Trophoblast cell (in vitro differentiated cells and primary cell): ENCODE data around the gene AQP12A.

Experiments
- DNase-seq, 2 donors: peaks; one replicate each; pipeline ENCODE4 v3.0.0-alpha.2; 2016
- H2AFZ ChIP-seq: 2 replicates; pipeline ENCODE4 v1.6.1; 2013; ENCODE audit warnings: low read length, moderate library complexity, mild to moderate bottlenecking; ENCODE audit not compliant: insufficient read depth, poor library complexity
- H2AK5ac ChIP-seq: 2 replicates; pipeline ENCODE4 v1.6.1; 2013; ENCODE audit warnings: mild to moderate bottlenecking, low read length
- H2BK120ac ChIP-seq: 2 replicates; pipeline ENCODE4 v1.6.1; 2013; ENCODE audit warnings: low read length, mild to moderate bottlenecking, moderate library complexity; ENCODE audit not compliant: insufficient read depth, poor library complexity
- H2BK12ac ChIP-seq: 2 replicates; pipeline ENCODE4 v1.6.1; 2013; ENCODE audit warnings: mild to moderate bottlenecking, low read length, moderate library complexity
- H2BK5ac ChIP-seq: 2 replicates; pipeline ENCODE4 v1.6.1; 2013; ENCODE audit warnings: low read length, low read depth, moderate library complexity, mild to moderate bottlenecking; ENCODE audit not compliant: poor library complexity
- H3K14ac ChIP-seq: 2 replicates; pipeline ENCODE4 v1.6.1; 2013; ENCODE audit warnings: mild to moderate bottlenecking, low read length
- H3K18ac ChIP-seq: 2 replicates; pipeline ENCODE4 v1.6.1; 2013; ENCODE audit warnings: mild to moderate bottlenecking, low read length
- H3K23ac ChIP-seq: 2 replicates; pipeline ENCODE4 v1.6.1; 2013; ENCODE audit warnings: low read length
- H3K27ac ChIP-seq: 2 replicates; pipeline ENCODE4 v1.5.1; 2013; ENCODE audit warnings: low read depth, mild to moderate bottlenecking, inconsistent platforms, low read length, moderate library complexity
- H3K27me3 ChIP-seq: 2 replicates; pipeline ENCODE4 v1.6.1; 2013; ENCODE audit warnings: inconsistent platforms, mild to moderate bottlenecking, low read length, moderate library complexity; ENCODE audit not compliant: insufficient read depth
- H3K36me3 ChIP-seq, 2 experiments: 1 replicate in 1 of 2; 2 replicates in 1 of 2; pipeline ENCODE4 v1.6.1; 2013; ENCODE audit warnings: low read length in 2 of 2, mild to moderate bottlenecking in 2 of 2, moderate library complexity in 1 of 2; ENCODE audit not compliant: insufficient read depth in 2 of 2, control insufficient read depth in 1 of 2
- H3K4ac ChIP-seq: 2 replicates; pipeline ENCODE4 v1.6.1; 2013; ENCODE audit warnings: low read depth, mild to moderate bottlenecking, low read length, moderate library complexity
- H3K4me1 ChIP-seq, 2 experiments: 1 replicate in 1 of 2; 2 replicates in 1 of 2; pipeline ENCODE4 v1.6.1; 2013; ENCODE audit warnings: low read length in 2 of 2, mild to moderate bottlenecking in 2 of 2, moderate library complexity in 1 of 2; ENCODE audit not compliant: insufficient read depth in 2 of 2, control insufficient read depth in 1 of 2
- H3K4me2 ChIP-seq: 2 replicates; pipeline ENCODE4 v1.6.1; 2013; ENCODE audit warnings: inconsistent platforms, mild to moderate bottlenecking, low read length, moderate library complexity
- H3K4me3 ChIP-seq: 2 replicates; pipeline ENCODE4 v1.5.1; 2013; ENCODE audit warnings: mild to moderate bottlenecking, low read depth, low read length, inconsistent platforms
- H3K79me1 ChIP-seq: one replicate; pipeline ENCODE4 v1.6.1; 2013; ENCODE audit warnings: low read length
- H3K79me2 ChIP-seq: 2 replicates; pipeline ENCODE4 v1.6.1; 2013; ENCODE audit warnings: low read length, mild to moderate bottlenecking; ENCODE audit not compliant: control insufficient read depth, insufficient read depth, poor library complexity
- H3K9ac ChIP-seq: 2 replicates; pipeline ENCODE4 v1.6.1; 2013; ENCODE audit warnings: mild to moderate bottlenecking, low read length
- H3K9me3 ChIP-seq: 2 replicates; pipeline ENCODE4 v1.6.1; 2013; ENCODE audit warnings: low read depth, mild to moderate bottlenecking, control low read depth, inconsistent platforms, low read length; ENCODE audit not compliant: insufficient read depth
- H4K12ac ChIP-seq: 2 replicates; pipeline ENCODE4 v1.6.1; 2013; ENCODE audit warnings: low read depth, mild to moderate bottlenecking, low read length, moderate library complexity
- H4K8ac ChIP-seq: 2 replicates; pipeline ENCODE4 v1.6.1; 2013; ENCODE audit warnings: low read depth, mild to moderate bottlenecking, low read length, moderate library complexity
- H4K91ac ChIP-seq: one replicate; pipeline ENCODE4 v1.6.1; 2013; ENCODE audit warnings: low read depth, mild to moderate bottlenecking, low read length, moderate library complexity
- WGBS: extraction: QIAGEN DNeasy Blood & Tissue Kit; methylation state at CpG from one replicate; pipeline ENCODE4 v1.1.7; 2013; ENCODE audit warnings: missing lambda C conversion rate; ENCODE audit not compliant: insufficient read length, insufficient coverage; ENCODE audit errors: extremely low coverage; 5-methylcytosine and 5-hydroxymethylcytosine counted together

AQP12A gene

DNA sequence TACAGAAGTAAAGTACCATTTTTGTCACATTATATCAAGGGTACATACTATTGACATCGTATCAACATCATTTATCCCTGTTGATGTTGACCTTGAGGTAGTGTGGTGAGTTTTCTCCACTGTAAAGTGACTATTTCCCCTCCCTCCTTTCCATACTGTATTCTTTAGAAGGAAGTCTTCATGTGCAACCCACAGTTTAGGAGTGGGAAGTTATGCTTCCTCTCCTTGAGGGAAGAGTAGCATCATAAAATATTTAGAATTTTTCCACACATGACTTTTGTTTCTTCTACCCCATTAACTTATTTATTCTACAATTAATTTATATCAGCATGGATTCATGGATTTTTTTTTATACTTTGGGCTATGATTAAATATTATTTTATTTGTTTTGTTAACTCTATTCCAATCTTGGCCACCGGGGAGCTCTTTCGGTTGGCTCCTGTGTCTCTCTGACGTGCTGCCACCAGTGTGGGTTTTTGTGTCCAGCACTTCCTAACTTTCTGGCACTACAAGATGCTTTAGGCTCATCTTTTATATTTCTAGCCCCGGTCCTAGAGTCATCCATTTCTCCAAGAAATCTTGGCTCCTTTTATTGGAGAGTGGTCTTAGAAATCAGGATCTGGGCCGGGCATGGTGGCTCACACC, 28.0 kb upstream of the AQP12A start:
- no peak overlapping the region for H3K27ac ChIP-seq
- no peak overlapping the region for H4K8ac ChIP-seq
- no peak overlapping the region for H4K91ac ChIP-seq
- H2AFZ ChIP-seq, result no peak overlapping the region
- H4K12ac ChIP-seq, result no peak overlapping the region
- H3K4me3 ChIP-seq, result no peak overlapping the region
- no peaks in the 10 kb centered on the region for H3K9me3 ChIP-seq
- H3K14ac ChIP-seq, result no peak overlapping the region
- H3K4ac ChIP-seq, result no peak overlapping the region
- no peaks in the 10 kb centered on the region for H3K79me1 ChIP-seq
- no peak overlapping the region for H3K18ac ChIP-seq
- H3K27me3 ChIP-seq, result no peaks in the 10 kb centered on the region
- H2BK12ac ChIP-seq, result no peak overlapping the region
- H2BK120ac ChIP-seq, result no peak overlapping the region
- no peak overlapping the region for H3K4me2 ChIP-seq
- H3K23ac ChIP-seq, result no peak overlapping the region
- H2BK5ac ChIP-seq, result no peak overlapping the region
- no peak overlapping the region for H2AK5ac ChIP-seq
- no peaks in the 10 kb centered on the region for H3K36me3 ChIP-seq
- no peak overlapping the region for H3K9ac ChIP-seq
- WGBS, result no CpG with 5 or more reads among the region's 6 CpGs
- DNase-seq, result no peak
- H3K79me2 ChIP-seq, result no peaks in the 10 kb centered on the region
- no peaks in the 10 kb centered on the region for H3K4me1 ChIP-seq

DNA sequence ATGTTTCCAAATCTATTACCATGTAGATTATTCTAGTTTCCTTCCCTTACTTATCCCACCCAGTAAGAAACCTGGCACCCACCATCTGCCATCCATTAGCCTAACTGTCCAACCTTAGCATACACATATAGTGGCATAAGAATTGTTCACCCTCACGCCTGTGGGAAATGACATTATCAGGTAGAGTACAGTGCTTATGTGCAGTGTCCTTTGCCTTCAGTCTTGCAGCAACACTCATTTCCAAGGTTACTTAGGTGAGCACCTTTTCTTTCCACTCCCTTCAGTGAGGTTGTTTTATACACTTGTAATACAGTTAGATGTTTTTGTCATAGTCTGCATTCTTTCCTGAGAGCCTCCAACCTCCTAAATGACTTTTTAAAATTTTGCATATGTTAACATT, 27.0 kb upstream of the AQP12A start:
- Histone ChIP-seq H3K4ac (no peak overlapping the region), H2AFZ (no peak overlapping the region), H4K91ac (no peak overlapping the region), H3K79me2 (no peaks in the 10 kb centered on the region), H3K14ac (no peak overlapping the region), H3K79me1 (no peaks in the 10 kb centered on the region), H2BK12ac (no peak overlapping the region), H3K27ac (no peak overlapping the region), H2BK120ac (no peak overlapping the region), H3K36me3 (no peaks in the 10 kb centered on the region), H2BK5ac (no peak overlapping the region), H3K4me3 (no peak overlapping the region), H3K23ac (no peak overlapping the region), H4K8ac (no peak overlapping the region), H3K9me3 (no peaks in the 10 kb centered on the region), H3K4me2 (no peak overlapping the region), H3K4me1 (no peaks in the 10 kb centered on the region), H2AK5ac (no peak overlapping the region), H3K27me3 (no peaks in the 10 kb centered on the region), H3K9ac (no peak overlapping the region), H3K18ac (no peak overlapping the region), H4K12ac (no peak overlapping the region)
- DNase-seq, result no peak
- no CpG with 5 or more reads among the region's 1 CpG for WGBS

DNA sequence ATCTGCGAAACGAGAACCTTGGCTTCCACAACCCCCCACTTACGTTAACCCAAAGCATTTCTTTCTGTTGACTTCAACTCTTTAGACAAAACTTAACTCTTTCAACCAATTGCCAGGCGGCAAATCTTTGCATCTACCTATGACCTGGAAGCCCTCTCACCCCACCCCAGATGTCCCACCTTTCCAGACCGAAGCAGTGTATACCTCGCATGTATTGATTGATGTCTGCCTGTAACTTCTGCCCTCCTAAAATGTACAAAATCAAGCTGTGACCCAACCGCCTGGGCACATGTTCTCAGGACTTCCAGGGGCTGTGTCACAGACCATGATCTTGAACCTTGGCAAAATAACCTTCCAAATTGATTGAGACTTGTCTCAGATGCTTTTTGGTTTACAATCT, 21.3 kb upstream of the AQP12A start:
- no CpG with 5 or more reads among the region's 7 CpGs for WGBS
- Histone ChIP-seq H3K9me3 (no peaks in the 10 kb centered on the region), H3K36me3 (no peaks in the 10 kb centered on the region), H3K27ac (no peak overlapping the region), H3K79me1 (no peaks in the 10 kb centered on the region), H3K9ac (no peak overlapping the region), H3K23ac (no peak overlapping the region), H2BK12ac (no peak overlapping the region), H3K14ac (no peak overlapping the region), H3K79me2 (no peaks in the 10 kb centered on the region), H3K4me1 (no peaks in the 10 kb centered on the region), H2BK120ac (no peak overlapping the region), H2AFZ (no peak overlapping the region), H4K12ac (no peak overlapping the region), H2BK5ac (no peak overlapping the region), H3K4ac (no peak overlapping the region), H4K91ac (no peak overlapping the region), H3K18ac (no peak overlapping the region), H2AK5ac (no peak overlapping the region), H4K8ac (no peak overlapping the region), H3K4me2 (no peak overlapping the region), H3K4me3 (no peak overlapping the region), H3K27me3 (no peaks in the 10 kb centered on the region)
- DNase-seq, result no peak

DNA sequence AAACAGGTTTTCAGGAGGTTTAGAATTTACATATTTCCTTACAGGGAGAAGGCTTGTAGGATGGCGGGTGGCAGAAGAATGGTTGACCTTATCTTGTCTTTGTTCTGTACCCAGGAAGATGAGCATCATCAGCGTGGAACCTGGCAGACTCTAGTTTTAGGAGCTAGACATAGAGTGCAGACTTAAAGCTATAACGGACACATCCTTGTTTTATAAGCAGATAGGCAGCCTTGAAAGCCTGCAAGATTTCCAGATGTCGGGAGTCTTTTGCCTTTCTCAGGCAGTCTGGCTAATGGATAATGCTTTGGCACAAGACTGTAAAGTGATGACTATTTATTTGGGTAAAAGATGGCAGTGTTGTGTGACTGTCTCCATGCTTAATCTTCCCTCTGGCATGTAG, 20.7 kb upstream of the AQP12A start:
- Histone ChIP-seq H3K4me3 (no peak overlapping the region), H3K79me2 (no peaks in the 10 kb centered on the region), H2AK5ac (no peak overlapping the region), H3K14ac (no peak overlapping the region), H4K12ac (no peak overlapping the region), H2AFZ (no peak overlapping the region), H3K18ac (no peak overlapping the region), H3K4ac (no peak overlapping the region), H3K79me1 (no peaks in the 10 kb centered on the region), H3K9me3 (no peaks in the 10 kb centered on the region), H3K27me3 (no peaks in the 10 kb centered on the region), H3K36me3 (no peaks in the 10 kb centered on the region), H2BK12ac (no peak overlapping the region), H3K4me1 (no peaks in the 10 kb centered on the region), H3K23ac (no peak overlapping the region), H3K27ac (no peak overlapping the region), H3K4me2 (no peak overlapping the region), H2BK5ac (no peak overlapping the region), H2BK120ac (no peak overlapping the region), H4K91ac (no peak overlapping the region), H4K8ac (no peak overlapping the region), H3K9ac (no peak overlapping the region)
- DNase-seq, result no peak
- no CpG with 5 or more reads among the region's 4 CpGs for WGBS
